ENCODE measurements around the gene FOSL2. TPM values are rescaled to one million over a fixed set of nuclear protein-coding genes. Genes with fewer than 3 reads are reported as not detected.
A peak's percentile ranks its signal among the peaks of the same experiment; 100 is the strongest.

FOSL2 gene
- polyA plus RNA-seq, 3 donors: 24.8 to 270 (median 28.6) TPM

DNA sequence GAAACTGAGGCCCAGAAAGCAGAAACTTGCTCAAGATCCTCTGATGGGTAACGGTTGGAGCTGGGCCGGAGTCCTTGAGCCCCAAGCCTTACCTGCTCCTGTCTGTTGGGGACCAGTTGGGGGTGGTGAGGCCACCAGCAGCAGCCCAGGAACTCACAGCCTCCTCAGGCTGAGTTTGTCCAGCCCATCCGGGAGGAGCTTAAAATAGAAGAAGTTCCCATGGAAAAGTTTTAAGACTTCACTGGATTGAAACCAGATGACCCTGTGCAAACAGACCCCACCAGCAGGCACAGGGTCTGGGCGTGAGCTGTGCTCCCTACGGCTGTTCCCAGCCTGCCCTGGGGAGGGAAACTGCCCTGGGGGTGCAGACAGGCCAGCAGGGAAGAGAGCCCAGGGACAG is 40.6 kb upstream of the FOSL2 start:
- H3K27ac Mint-ChIP-seq: no peak overlapping the region
- no peak overlapping the region for H3K9ac ChIP-seq (ENCODE audit: insufficient read depth, low read length, poor library complexity, severe bottlenecking)

DNA sequence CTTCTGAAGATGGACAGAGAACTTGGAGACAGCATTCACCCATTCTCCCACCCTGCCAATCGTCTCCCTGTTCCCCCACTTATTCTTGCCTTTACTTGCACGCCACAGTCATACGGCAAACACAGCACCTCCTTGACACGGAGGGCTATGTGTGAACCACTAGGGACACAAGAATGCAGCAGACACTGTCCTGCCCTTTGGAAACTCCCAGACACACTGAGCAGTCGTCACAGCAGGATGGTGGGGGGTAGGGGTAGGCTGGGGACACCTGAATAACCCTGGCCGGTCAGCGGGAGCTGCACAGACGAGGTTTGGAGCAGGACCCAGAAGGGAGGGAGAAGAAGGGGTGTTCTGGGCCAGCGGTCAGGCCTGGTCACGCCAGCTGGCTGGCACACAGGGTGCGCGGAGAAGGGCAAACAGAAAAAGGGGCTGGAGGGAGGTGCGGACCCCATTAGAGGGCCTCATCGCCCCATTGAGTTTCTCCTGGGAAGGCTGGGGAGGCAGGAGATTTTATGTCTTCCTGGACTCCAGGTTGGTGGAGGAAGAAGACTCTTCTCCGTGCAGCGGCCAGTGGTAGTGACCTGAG is 40.0 kb upstream of the FOSL2 start:
- Histone ChIP-seq H3K4me2 (replicated peaks; ENCODE audit: extremely low read depth, low read length, poor library complexity, severe bottlenecking) (no peak overlapping the region), H3K36me3 (replicated peaks in 1 of 2; ENCODE audit: control insufficient read depth in 1 of 2, insufficient read depth in 2 of 2, low read length in 2 of 2) (no peaks in the 10 kb centered on the region), H3K27ac (ENCODE audit: low read depth in 1 of 2, low read length in 2 of 2) (no peak overlapping the region), H3K9me3 (replicated peaks in 1 of 2; ENCODE audit: control insufficient read depth in 1 of 2, insufficient read depth in 1 of 2, low read length in 2 of 2) (no peaks in the 10 kb centered on the region), H3K79me2 (ENCODE audit: insufficient read depth, low read length) (no peaks in the 10 kb centered on the region), H3K9ac (ENCODE audit: insufficient read depth, low read length, poor library complexity, severe bottlenecking) (no peak overlapping the region), H3K27me3 (ENCODE audit: control insufficient read depth in 2 of 2, insufficient read depth in 2 of 2, low read length in 2 of 2) (no peaks in the 10 kb centered on the region), H3K4me3 (replicated peaks in 1 of 3; ENCODE audit: low read depth in 2 of 3, low read length in 3 of 3) (no peak overlapping the region), H3K4me1 (ENCODE audit: control insufficient read depth in 1 of 2, insufficient read depth in 2 of 2, low read length in 2 of 2) (peaks cover 7 to 8% of the 10 kb centered on the region in 2 donors), H4K20me1 (ENCODE audit: insufficient read depth, low read length) (no peaks in the 10 kb centered on the region), H2AFZ (ENCODE audit: insufficient read depth, low read depth, low read length, poor library complexity, severe bottlenecking) (no peak overlapping the region)
- H3K27ac Mint-ChIP-seq: peak overlapping the region in 1 of 7 donors; percentile 69
- WGBS (ENCODE audit: insufficient coverage): 85% methylated on average over 12 of the region's 16 CpGs
- intact Hi-C loops (cut with micrococcal nuclease): no loop called here
- H3K9me3 Mint-ChIP-seq: no peaks in the 10 kb centered on the region
- DNase-seq: no peak
- TF ChIP-seq, protein P1, sequence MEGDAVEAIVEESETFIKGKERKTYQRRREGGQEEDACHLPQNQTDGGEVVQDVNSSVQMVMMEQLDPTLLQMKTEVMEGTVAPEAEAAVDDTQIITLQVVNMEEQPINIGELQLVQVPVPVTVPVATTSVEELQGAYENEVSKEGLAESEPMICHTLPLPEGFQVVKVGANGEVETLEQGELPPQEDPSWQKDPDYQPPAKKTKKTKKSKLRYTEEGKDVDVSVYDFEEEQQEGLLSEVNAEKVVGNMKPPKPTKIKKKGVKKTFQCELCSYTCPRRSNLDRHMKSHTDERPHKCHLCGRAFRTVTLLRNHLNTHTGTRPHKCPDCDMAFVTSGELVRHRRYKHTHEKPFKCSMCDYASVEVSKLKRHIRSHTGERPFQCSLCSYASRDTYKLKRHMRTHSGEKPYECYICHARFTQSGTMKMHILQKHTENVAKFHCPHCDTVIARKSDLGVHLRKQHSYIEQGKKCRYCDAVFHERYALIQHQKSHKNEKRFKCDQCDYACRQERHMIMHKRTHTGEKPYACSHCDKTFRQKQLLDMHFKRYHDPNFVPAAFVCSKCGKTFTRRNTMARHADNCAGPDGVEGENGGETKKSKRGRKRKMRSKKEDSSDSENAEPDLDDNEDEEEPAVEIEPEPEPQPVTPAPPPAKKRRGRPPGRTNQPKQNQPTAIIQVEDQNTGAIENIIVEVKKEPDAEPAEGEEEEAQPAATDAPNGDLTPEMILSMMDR (IDR thresholded peaks at IDR 0.05): no peak
- H3K27me3 Mint-ChIP-seq (ENCODE audit: low read depth in 3 of 3): peaks cover 5 to 10% (median 7%) of the 10 kb centered on the region in 3 donors
- peak overlapping the region in 1 of 2 donors; percentile 59 for H3K4me3 Mint-ChIP-seq
- H3K36me3 Mint-ChIP-seq: no peaks in the 10 kb centered on the region
- peaks cover 16% of the 10 kb centered on the region for H3K4me1 Mint-ChIP-seq

More for the DNA sequence above, 40.6 kb upstream of the FOSL2 start:
- Histone ChIP-seq H3K4me3 (replicated peaks in 1 of 3; ENCODE audit: low read depth in 2 of 3, low read length in 3 of 3) (no peak overlapping the region), H3K36me3 (replicated peaks in 1 of 2; ENCODE audit: control insufficient read depth in 1 of 2, insufficient read depth in 2 of 2, low read length in 2 of 2) (no peaks in the 10 kb centered on the region), H3K9me3 (replicated peaks in 1 of 2; ENCODE audit: control insufficient read depth in 1 of 2, insufficient read depth in 1 of 2, low read length in 2 of 2) (no peaks in the 10 kb centered on the region), H3K4me2 (replicated peaks; ENCODE audit: extremely low read depth, low read length, poor library complexity, severe bottlenecking) (no peak overlapping the region), H3K79me2 (ENCODE audit: insufficient read depth, low read length) (no peaks in the 10 kb centered on the region), H3K4me1 (ENCODE audit: control insufficient read depth in 1 of 2, insufficient read depth in 2 of 2, low read length in 2 of 2) (peaks cover 8 to 9% of the 10 kb centered on the region in 2 donors), H3K27me3 (ENCODE audit: control insufficient read depth in 2 of 2, insufficient read depth in 2 of 2, low read length in 2 of 2) (no peaks in the 10 kb centered on the region), H2AFZ (ENCODE audit: insufficient read depth, low read depth, low read length, poor library complexity, severe bottlenecking) (no peak overlapping the region), H3K27ac (ENCODE audit: low read depth in 1 of 2, low read length in 2 of 2) (no peak overlapping the region), H4K20me1 (ENCODE audit: insufficient read depth, low read length) (no peaks in the 10 kb centered on the region)
- Mint-ChIP-seq H3K4me3 (no peak overlapping the region), H3K27me3 (ENCODE audit: low read depth in 3 of 3) (peaks cover 6 to 8% (median 7%) of the 10 kb centered on the region in 3 donors), H3K36me3 (no peaks in the 10 kb centered on the region), H3K4me1 (peaks cover 19% of the 10 kb centered on the region), H3K9me3 (no peaks in the 10 kb centered on the region)
- 94% methylated on average over 3 of the region's 5 CpGs for WGBS (ENCODE audit: insufficient coverage)
- no peak for DNase-seq
- TF ChIP-seq, protein P1 (IDR thresholded peaks at IDR 0.05): no peak
- intact Hi-C loops (cut with micrococcal nuclease): no loop called here

Data from CD14-positive monocyte (primary cell).